Middle frontal gyrus (tissue), 1 donor: Measurements from ENCODE around the gene KAZN.

Source experiments
- DNase-seq: peaks from one replicate; pipeline ENCODE4 v3.0.0-alpha.2; 2015; ENCODE audit warnings: low spot score; ENCODE audit errors: extremely low spot score

Gene KAZN

GRCh38 chr1:14585728-14586127 is 12.8 kb upstream of the KAZN start:
- no peak for DNase-seq

- no peak for DNase-seq
Measured at GRCh38 chr1:14590411-14591180, 7.9 kb upstream of the KAZN start.

- DNase-seq: no peak
Measured at GRCh38 chr1:14591600-14591999, 6.9 kb upstream of the KAZN start.

GRCh38 chr1:14592004-14592631 is 6.4 kb upstream of the KAZN start:
- DNase-seq: no peak

- no peak for DNase-seq
Measured at GRCh38 chr1:14593302-14593701, 5.2 kb upstream of the KAZN start.

GRCh38 chr1:14594045-14594444 is 4.4 kb upstream of the KAZN start:
- no peak for DNase-seq

GRCh38 chr1:14596591-14596990 is 1.9 kb upstream of the KAZN start:
- DNase-seq: no peak

GRCh38 chr1:14597343-14598006 is 1.0 kb upstream of the KAZN start:
- no peak for DNase-seq

- DNase-seq: no peak
Measured at GRCh38 chr1:14598007-14598497, 433 bp upstream of the KAZN start.

GRCh38 chr1:14599183-14599791 is 802 bp downstream of the KAZN start:
- DNase-seq: no peak

GRCh38 chr1:14599800-14600199 is 1.3 kb downstream of the KAZN start:
- DNase-seq: no peak

- no peak for DNase-seq
Measured at GRCh38 chr1:14600405-14601112, 2.1 kb downstream of the KAZN start.

GRCh38 chr1:14602136-14602535 is 3.7 kb downstream of the KAZN start:
- no peak for DNase-seq

GRCh38 chr1:14603645-14604044 is 5.2 kb downstream of the KAZN start:
- no peak for DNase-seq

GRCh38 chr1:14604414-14604813 is 5.9 kb downstream of the KAZN start:
- DNase-seq: no peak

- DNase-seq: no peak
Measured at GRCh38 chr1:14605945-14606344, 7.5 kb downstream of the KAZN start.

GRCh38 chr1:14606632-14607031 is 8.1 kb downstream of the KAZN start:
- DNase-seq: no peak

GRCh38 chr1:14607295-14607694 is 8.8 kb downstream of the KAZN start:
- DNase-seq: no peak

- no peak for DNase-seq
Measured at GRCh38 chr1:14608308-14608707, 9.8 kb downstream of the KAZN start.

GRCh38 chr1:14610761-14611160 is 12.3 kb downstream of the KAZN start:
- DNase-seq: no peak

GRCh38 chr1:14611792-14612191 is 13.3 kb downstream of the KAZN start:
- DNase-seq: no peak
